HG03378 (cell line): Measurements from ENCODE around the gene KCNN3.

Experiments used
- ATAC-seq: cut with Tn5 transposase; IDR thresholded peaks from one replicate; pipeline ENCODE4 v1.9.1; 2021; ENCODE audit warnings: mild to moderate bottlenecking, moderate library complexity; ENCODE audit not compliant: unreplicated experiment

Gene KCNN3

DNA sequence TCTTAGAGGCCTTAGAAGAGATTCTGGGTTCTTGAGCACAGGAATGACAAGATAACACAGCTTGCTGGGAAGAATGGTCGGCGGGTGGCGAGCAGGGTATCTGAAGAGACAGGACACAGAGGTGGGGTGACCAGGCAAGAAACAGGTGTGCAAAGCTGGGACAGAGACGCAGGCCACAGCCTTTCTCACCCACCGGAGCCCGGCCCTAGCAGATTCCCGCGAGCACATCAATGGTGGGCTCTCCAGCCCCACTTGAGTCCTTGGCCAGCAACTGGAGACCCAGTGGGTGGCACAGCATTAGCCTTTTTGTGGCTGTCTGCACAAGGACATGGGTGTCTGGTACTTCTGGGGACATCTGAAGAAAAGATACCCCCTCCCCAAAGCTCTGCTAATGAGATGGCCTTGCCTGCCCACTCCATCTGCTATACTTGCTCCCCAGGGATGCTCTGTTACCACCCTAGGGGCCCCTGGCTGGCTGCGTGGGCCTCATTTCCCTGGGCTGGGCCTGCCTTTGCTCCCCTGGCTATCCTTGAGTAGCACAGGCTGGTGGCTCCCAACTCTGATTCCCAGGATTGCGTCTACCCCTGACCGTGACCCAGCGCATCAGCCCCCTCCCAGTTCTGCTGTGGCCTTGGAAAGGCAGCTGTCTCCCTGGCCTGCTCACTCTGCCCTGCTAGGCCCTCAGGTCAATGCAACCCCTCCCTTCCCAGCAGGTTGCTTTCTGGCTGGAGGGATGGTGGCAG, 134.8 kb downstream of the KCNN3 start:
- ATAC-seq, result no peak

DNA sequence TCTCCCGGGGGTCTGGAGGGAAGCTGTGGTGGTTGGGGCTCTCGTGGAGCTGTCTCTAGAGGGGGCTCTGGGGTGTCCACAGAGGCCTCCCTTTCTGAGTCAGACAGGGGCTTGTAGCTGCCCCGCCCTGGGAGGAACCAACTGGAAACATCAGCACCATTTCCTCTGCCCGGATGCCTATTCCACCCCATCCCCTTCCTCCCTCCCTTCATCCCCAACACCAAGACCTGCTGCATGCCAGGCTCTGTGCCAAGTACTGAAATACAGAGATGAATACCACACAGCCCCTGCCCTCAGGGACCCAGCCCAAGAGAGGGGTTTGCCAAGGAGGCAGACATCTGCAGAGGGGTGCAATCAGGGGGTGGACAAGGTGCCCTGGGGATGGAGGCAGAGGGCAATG, 136.5 kb downstream of the KCNN3 start:
- no peak for ATAC-seq

GRCh38 chr1:154730986-154731489, 139.0 kb downstream of the KCNN3 start:
- no peak for ATAC-seq

GRCh38 chr1:154730259-154730658, 139.8 kb downstream of the KCNN3 start:
- ATAC-seq, result no peak

DNA sequence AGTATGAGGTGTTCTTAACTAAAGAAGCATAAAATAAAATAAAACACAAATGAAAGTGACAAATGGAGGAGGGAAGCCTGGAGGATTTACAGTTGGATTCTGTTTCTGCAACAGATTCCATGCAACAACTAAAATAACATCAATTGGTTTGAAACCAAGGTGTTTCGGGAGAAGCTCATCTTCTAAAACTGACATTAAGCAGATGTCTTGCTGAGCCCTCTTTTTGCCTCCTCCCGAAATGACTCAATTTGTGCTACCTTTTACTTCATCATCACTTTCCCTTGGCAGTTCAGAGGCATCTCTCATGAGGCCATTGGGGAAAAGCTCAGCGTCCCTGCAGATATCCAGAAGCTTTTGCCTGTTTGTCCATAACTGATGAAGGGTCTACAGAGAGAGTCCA, 140.5 kb downstream of the KCNN3 start:
- ATAC-seq, result no peak

DNA sequence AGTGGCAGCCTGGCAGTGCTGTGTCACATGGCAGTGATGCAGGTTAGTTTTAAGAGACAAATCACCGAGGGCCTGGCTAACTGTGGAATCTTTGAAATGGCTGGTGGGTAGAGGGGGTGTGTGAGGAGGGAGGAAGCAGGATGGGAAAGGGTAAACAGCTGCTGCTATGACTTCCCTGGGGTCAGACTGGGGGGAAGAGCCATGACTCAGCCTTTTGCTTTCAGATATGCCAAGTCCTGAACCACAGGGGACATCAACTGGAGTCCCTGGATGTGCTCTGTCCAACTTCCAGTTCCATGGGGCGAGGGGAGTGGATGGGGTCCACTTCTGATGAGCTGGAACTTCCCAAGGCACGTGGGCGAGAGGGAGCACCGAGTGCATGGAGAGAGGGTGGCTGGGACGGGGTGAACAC, 141.0 kb downstream of the KCNN3 start:
- no peak for ATAC-seq

GRCh38 chr1:154726896-154727753, 143.0 kb downstream of the KCNN3 start:
- no peak for ATAC-seq

DNA sequence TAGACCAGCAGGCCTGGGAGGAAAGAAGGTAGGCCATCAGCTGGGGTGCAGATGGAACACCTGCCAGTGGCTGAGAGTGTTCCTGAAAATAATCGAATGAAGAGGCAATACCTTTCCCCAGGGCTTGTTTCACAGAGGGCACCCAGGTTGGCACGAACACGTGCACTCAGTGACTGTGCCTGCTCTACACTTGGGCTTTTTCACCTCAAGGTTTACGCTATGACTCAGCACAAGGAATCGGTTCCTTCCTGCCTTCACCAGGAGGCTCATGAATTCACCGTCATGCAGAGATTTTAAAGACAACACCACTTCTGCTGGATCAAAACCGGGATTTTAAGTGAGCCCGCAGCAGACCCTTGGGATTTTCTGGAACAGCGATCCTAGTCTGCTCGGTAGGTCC, 143.6 kb downstream of the KCNN3 start:
- no peak for ATAC-seq

- no peak for ATAC-seq
These were observed 144.2 kb downstream of the KCNN3 start for GRCh38 chr1:154725865-154726264.

DNA sequence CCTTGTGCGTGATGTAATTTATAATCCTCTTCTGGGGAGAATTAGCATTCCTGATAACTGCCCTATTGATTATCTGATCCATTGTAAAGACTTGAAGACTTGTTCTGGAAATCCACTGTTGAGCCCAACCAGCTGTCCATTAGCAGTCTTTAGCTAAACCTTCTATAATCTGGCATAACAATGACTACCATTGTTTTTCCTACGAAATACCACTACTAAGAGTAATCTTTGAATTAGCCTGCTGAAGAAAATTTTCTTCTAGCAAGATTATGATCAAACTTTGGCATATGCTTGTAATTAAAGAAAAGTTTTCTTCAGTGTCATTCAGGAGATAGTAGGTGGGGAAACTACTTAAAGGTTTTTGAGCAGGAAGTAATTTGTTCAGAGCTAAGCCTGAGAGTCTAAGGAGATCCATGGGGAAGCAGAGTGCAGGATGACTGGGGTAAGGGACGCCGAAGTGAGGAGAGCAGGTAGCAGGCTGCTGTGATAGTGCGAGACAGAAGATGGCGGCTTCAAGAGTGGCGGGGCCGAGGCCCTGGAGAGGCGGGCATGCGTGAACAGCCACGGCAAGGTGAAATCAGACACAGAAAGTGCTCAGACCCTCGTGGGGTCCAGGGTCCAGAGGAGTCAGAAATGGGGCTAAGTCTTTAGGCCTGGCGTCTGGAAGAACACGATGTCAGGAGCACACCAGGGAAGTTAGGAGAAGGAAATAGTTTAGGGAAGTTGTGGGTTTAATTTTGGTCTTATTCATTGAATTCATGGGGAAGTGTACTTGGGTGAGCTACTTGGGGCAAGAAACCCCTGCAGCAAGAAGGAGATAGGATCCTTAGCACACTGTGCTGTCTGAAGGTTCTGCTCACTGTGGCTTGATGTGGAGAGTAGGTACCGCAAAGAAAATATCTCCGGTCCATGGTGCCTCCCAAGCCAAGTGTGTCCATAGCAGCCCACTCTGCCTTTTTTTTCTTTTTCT, 149.5 kb downstream of the KCNN3 start:
- no peak for ATAC-seq

GRCh38 chr1:154719586-154720327, 150.3 kb downstream of the KCNN3 start:
- no peak for ATAC-seq

DNA sequence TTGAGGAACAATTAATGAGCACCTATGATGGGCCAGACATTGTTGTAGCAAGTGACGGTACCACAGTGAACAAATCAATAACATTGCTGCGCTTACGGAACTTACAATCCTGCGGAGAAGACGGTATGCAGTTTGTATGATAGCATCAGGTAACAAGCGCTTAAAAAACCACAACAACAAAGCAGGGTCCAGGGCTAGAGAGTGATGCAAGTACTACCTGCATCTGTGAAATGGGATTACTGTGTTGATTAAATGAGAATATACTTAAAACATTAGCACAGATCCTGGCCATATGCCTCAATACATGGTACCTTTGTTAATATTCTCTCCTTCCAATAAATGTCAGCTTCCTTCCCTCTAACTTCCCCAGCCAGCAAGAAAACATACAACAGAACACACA, 151.5 kb downstream of the KCNN3 start:
- ATAC-seq, result no peak

DNA sequence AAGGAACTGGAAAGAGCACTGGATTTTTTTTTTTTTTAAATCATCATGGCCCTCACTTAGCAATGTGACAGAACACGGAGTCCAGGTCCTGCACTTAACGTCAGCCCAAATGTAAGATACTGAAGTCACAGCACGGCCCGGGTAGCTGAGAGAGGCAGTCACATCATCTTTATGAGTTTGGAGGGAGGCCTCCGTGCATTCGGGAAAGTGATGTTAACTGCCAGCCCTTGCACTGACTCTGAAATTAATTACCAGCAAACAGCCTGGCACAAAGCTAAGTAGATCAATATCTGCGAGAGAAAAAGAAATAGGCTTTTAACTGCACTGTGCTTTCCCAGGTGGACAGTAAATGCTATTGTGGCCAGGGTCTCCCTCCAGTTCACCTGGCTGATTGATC, 152.6 kb downstream of the KCNN3 start:
- no peak for ATAC-seq

- no peak for ATAC-seq
These were observed 153.2 kb downstream of the KCNN3 start for GRCh38 chr1:154716614-154717527.

GRCh38 chr1:154716011-154716410, 154.1 kb downstream of the KCNN3 start:
- ATAC-seq, result no peak

- ATAC-seq, result no peak
These were observed 154.7 kb downstream of the KCNN3 start for GRCh38 chr1:154715385-154715784.

GRCh38 chr1:154714638-154715037, 155.4 kb downstream of the KCNN3 start:
- no peak for ATAC-seq

- ATAC-seq, result no peak
These were observed 155.9 kb downstream of the KCNN3 start for GRCh38 chr1:154714052-154714623.

DNA sequence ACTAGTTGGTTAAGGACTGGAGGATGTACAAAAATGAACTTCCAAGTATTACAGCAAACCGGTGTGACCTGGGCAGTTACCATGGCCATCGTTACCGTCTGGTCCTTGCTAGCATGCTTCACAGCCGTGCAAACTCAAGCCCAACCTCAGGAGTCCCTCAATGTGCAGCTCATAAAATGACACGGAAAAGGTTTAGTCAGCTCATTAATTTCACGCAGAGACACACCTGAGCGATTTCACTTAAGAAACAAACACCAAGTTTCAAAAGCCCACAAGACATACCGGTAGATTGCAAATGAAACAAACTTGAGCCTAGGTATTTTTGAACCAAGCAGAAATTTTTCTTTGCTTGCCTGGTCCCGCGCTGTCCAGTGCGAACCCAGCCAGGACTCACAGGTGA, 157.1 kb downstream of the KCNN3 start:
- ATAC-seq, result no peak
